Measurements from ENCODE around the gene MT1B.

MT1B gene

DNA sequence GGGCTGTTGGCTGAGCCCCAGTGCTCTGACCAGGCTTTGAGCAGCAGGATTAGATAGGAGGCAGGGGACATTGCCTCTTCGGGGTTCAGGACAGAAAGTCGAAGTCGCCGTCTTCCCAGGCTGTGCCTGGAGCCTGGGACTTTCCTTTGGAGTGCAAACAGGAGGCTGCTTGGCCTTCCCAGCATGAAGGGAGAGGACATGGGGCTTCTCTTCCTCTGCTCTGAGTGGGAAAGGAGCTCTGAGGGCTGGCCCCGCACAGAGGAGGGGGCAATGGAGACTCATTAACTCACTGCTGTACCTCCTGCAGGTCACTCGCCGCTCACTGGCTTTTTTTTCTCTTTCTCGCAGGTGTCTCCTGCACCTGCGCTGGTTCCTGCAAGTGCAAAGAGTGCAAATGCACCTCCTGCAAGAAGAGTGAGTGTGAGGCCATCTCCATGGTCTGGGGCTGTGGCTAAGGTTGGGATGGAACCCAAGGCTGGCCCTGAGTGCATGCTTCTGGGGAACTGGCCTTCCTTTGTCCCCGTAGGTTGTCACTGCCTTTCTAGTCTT lies 6.7 kb downstream of the MT1B start:
- TF ChIP-seq TAF1 (IDR thresholded peaks at IDR 0.05; ENCODE audit: borderline replicate concordance, insufficient read depth, low read length) (no peak), FOXP2 (optimal IDR thresholded peaks at IDR 0.05; ENCODE audit: borderline replicate concordance, extremely low read depth, extremely low read length, insufficient read depth) (no peak), POLR2AphosphoS5 (IDR thresholded peaks at IDR 0.05; ENCODE audit: low read depth, low read length) (no peak), SIN3A (IDR thresholded peaks at IDR 0.05; ENCODE audit: borderline replicate concordance, insufficient read depth, low read length) (no peak)

DNA sequence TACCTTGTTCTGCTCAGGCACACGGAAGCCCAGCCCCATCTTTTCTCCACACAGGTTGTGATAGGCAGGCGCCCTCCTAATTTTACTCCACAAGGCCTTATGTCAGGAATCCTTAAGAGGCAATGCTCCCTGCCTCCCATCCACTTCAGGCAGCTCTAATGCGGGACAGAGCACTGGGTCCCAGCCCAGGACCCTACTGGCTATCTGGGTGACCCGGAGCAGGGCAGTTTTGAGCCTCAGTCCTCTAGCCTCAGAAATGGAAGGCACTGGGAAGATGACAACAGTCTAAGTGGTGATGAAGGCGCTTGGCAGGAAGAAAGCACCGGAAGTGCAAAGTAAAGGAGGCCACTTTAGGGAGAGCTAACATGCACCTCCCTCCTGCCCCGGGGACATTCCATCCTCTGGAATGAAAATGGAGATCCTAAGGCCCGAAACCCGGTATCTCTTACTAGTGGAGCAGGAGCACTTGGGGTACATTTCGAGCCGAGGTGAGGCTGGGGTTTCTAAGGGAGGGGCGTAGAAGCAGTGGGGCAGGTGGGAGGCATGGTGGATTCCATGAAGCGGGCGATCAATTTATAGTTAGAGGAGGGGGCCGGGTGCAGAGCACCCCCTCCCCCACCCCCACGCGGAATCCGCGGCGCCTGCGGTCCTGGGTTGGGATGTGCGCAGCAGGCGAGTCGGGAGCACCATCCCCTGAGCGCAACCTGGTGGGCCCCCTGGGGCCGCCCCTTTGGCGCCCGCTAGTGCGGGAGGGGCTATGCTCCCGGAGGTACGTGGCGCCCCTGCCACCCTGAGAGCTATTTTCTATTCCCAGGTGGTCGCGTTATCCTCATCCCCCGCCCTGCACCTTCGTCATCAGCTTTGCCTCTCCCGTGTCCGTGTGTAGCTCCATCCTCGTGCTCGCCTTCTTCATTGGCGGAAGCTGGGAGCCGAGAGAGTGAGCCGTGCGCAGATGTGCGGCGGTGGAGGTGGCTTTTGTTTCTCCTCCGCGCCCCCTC lies 11.0 kb downstream of the MT1B start:
- no peak for TF ChIP-seq SIN3A (IDR thresholded peaks at IDR 0.05; ENCODE audit: borderline replicate concordance, insufficient read depth, low read length)
- no peak for TF ChIP-seq TAF1 (IDR thresholded peaks at IDR 0.05; ENCODE audit: borderline replicate concordance, insufficient read depth, low read length)
- TF ChIP-seq POLR2AphosphoS5 (IDR thresholded peaks at IDR 0.05; ENCODE audit: low read depth, low read length): no peak
- no peak for TF ChIP-seq FOXP2 (optimal IDR thresholded peaks at IDR 0.05; ENCODE audit: borderline replicate concordance, extremely low read depth, extremely low read length, insufficient read depth)
- TF ChIP-seq, protein P1, sequence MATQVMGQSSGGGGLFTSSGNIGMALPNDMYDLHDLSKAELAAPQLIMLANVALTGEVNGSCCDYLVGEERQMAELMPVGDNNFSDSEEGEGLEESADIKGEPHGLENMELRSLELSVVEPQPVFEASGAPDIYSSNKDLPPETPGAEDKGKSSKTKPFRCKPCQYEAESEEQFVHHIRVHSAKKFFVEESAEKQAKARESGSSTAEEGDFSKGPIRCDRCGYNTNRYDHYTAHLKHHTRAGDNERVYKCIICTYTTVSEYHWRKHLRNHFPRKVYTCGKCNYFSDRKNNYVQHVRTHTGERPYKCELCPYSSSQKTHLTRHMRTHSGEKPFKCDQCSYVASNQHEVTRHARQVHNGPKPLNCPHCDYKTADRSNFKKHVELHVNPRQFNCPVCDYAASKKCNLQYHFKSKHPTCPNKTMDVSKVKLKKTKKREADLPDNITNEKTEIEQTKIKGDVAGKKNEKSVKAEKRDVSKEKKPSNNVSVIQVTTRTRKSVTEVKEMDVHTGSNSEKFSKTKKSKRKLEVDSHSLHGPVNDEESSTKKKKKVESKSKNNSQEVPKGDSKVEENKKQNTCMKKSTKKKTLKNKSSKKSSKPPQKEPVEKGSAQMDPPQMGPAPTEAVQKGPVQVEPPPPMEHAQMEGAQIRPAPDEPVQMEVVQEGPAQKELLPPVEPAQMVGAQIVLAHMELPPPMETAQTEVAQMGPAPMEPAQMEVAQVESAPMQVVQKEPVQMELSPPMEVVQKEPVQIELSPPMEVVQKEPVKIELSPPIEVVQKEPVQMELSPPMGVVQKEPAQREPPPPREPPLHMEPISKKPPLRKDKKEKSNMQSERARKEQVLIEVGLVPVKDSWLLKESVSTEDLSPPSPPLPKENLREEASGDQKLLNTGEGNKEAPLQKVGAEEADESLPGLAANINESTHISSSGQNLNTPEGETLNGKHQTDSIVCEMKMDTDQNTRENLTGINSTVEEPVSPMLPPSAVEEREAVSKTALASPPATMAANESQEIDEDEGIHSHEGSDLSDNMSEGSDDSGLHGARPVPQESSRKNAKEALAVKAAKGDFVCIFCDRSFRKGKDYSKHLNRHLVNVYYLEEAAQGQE (IDR thresholded peaks at IDR 0.05; ENCODE audit: insufficient read depth in 1 of 2, low read depth in 2 of 2, low read length in 2 of 2): no peak

DNA sequence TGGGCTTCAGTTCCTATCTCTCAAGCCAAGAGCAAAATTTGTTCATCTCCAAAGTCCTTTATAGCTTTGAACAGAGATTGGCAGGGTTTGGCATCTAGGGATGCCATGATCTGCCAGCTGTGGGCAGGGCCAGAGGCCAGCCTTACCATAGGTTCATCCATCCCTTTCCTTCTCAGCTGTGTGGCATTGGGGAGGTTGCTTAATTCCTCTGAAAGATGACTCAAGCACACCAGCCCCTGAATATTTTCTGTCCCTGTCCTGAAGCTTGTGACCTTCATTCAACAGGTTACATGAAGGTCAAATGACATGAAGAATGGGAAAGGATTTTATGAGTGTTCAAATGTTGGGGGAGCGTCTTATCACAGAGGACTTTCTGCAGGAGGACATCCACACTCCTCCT lies 12.8 kb downstream of the MT1B start:
- no peak for TF ChIP-seq SIN3A (IDR thresholded peaks at IDR 0.05; ENCODE audit: borderline replicate concordance, insufficient read depth, low read length)
- TF ChIP-seq, protein P1 (IDR thresholded peaks at IDR 0.05; ENCODE audit: insufficient read depth in 1 of 2, low read depth in 2 of 2, low read length in 2 of 2): no peak
- no peak for TF ChIP-seq FOXP2 (optimal IDR thresholded peaks at IDR 0.05; ENCODE audit: borderline replicate concordance, extremely low read depth, extremely low read length, insufficient read depth)

GRCh38 chr16:56667581-56668571 lies 16.2 kb downstream of the MT1B start, which contains the start of gene MT1G:
Gene MT1G (minus strand): TSS chr16:56668065. CDS start chr16:56667993, 72 bp downstream.
- TF ChIP-seq SIN3A (IDR thresholded peaks at IDR 0.05; ENCODE audit: borderline replicate concordance, insufficient read depth, low read length): no peak
- TF ChIP-seq POLR2AphosphoS5 (IDR thresholded peaks at IDR 0.05; ENCODE audit: low read depth, low read length): no peak
- TF ChIP-seq, protein P1 (IDR thresholded peaks at IDR 0.05; ENCODE audit: insufficient read depth in 1 of 2, low read depth in 2 of 2, low read length in 2 of 2): no peak
- TF ChIP-seq FOXP2 (optimal IDR thresholded peaks at IDR 0.05; ENCODE audit: borderline replicate concordance, extremely low read depth, extremely low read length, insufficient read depth): no peak
- TF ChIP-seq TAF1 (IDR thresholded peaks at IDR 0.05; ENCODE audit: borderline replicate concordance, insufficient read depth, low read length): no peak
